NCI-H2107 (cell line): Measurements from ENCODE around the gene RPUSD3.
"Not testable (repeated sequence)": the region's sequence is repeated elsewhere in the genome, so short reads cannot be mapped to it uniquely, and the experiment has no call there.

Source experiments
- DNase-seq: peaks from one replicate; lab custom pipeline; 2025; lab: John Stamatoyannopoulos, UW

RPUSD3 gene, protein sequence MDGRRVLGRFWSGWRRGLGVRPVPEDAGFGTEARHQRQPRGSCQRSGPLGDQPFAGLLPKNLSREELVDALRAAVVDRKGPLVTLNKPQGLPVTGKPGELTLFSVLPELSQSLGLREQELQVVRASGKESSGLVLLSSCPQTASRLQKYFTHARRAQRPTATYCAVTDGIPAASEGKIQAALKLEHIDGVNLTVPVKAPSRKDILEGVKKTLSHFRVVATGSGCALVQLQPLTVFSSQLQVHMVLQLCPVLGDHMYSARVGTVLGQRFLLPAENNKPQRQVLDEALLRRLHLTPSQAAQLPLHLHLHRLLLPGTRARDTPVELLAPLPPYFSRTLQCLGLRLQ

DNA sequence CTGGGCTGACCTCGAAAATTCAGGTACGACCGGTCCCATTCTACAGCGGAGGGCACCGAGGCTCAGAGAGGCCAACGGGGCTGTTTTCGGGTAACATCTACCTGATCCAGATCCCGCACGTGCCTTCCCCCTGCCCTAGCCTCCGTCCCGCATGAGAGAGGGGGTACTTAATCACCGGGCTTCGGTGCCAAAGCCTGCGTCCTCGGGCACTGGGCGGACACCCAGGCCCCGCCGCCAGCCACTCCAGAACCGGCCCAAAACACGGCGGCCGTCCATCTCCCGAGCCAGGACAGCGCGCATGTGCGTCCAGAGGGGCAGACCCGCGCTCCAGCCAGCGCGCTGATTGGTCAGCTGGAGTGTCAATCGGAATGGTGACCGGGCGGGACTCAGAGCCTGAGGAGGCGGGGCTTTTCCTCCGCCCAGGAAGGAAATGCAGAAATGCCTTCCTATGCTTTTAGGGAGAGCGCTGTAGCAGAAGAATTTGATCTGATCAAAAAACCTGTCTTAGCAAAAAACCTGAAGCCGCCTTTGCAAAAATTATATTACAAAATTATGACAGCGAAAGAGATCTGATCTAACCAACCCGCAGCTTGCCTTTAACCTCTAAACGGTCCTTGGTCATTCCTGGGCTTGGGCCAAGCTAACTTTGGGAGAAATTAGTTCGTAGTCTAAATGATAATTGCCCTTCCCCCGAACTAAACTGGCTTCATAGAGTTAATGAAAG is at the start of gene RPUSD3:
Gene RPUSD3 (minus strand): TSS at position 294 of the 724 bp plus-strand sequence. CDS start 18 bp downstream, at position 276.
- DNase-seq: peak; percentile 73

DNA sequence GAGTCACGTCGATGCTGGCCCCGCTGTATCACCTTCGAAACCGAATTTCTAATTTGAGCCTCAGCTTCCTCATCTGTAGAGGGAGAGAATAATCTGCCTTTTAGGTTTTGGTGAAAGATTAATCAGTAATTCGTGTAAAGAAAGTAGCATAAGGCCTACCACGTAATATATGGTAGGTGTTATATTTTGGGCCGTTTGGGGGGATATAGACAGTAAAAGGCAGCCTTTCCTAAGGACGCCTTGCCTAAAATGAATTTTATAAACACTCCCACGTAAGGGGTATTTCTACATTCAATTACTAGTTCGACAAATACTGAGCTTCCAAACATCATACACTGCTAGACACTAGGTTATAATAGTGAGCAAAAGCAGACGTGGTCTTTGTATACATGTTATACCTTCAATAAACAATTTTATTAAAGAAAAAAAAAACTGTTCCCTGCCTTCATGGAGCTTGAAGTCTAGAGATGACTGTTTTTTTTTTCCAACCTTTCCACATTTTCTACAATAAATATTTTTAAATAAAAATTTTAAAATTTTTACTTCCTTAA is 47.3 kb upstream of the RPUSD3 start:
- no peak for DNase-seq

DNA sequence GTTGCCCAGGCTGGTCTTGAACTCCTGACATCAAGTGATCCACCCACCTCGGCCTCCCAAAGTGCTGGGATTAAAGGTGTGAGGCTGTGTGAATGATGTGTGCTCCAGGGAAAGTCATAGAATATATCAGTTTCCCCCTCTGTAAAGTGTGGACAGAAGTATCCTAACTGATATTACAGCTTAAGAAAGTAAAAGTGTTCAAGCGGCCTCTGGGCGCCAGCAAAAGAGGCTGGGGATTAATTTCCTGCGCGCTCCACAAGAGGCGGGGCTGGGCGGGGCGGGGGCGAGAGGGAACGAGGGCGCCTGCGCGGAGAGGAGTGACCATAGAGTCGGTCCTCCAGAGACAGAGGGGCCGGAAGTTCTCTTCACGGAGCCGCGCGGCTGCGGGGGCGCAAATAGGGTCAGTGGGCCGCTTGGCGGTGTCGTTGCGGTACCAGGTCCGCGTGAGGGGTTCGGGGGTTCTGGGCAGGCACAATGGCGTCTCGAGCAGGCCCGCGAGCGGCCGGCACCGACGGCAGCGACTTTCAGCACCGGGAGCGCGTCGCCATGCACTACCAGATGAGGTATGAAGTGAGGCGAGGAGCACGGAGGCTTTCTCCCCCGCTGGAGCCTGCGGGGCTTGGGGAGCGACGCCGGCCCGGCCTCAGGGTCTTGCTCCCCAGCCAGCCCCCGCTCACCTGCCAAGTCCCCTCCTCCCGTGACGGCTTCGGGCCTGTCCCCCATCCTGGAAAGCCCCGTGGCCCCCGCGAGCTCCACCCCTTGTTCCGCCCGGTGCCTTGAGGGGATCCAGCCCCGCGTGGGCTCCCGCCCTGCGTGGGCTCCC is 46.7 kb upstream of the RPUSD3 start, which contains the start of gene JAGN1:
Gene JAGN1 (plus strand): TSS at position 362 of the 823 bp plus-strand sequence. CDS start 113 bp downstream, at position 475.
- DNase-seq: no peak

DNA sequence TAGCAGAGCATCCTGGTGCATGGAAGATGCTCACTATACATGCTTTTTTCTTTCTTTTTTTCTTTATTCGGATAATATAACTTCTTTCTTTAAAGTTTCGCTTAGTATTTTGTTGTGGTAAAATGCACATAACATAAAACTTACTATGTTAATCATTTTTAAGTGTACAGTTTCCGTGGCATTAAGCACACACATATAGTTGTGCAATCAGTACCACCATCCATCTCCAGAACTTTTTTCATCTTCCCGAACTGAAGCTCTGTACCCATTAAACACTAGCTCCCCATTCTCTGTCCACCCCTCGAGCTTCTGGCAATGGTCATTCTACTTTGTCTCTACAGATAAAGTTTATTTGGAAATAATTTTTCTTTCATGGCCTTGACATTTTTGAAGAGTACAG is 45.6 kb upstream of the RPUSD3 start:
- no peak for DNase-seq

DNA sequence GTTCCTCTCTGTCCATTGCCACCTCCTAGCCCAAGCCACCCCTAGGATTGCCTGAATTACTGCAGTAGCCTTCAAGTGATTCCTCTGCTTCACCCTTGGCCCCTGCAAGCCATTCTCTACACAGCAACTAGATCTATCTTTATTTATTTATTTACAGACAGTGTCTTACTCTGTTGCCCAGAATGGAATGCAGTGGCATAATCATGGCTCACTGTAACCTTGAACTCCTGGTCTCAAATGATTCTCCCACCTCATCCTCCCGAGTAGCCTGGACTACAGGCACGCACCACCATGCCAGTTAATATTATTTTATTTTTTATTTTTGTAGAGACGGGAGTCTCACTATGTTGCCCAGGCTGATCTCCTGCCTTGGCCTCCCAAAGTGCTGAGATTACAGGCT is 44.7 kb upstream of the RPUSD3 start:
- no peak for DNase-seq

DNA sequence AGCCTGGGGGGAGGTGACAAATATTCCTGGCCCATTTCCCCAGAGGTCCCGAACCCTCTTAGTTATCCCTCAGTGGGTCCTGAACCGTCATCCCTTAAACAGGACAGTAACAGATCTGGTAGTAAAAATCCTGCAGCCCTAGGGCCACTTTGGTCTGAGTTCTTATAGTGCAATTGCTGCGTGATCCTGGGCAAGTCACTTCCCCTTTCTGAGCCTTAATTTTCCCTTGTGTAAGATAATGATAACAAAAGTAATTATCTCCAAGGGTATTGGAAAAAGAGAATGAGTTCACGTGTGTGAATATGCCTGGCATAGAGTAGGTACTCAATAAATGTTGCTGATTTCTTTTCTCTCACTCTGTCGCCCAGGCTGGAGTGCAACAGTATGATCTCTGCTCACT is 43.7 kb upstream of the RPUSD3 start:
- DNase-seq: no peak

DNA sequence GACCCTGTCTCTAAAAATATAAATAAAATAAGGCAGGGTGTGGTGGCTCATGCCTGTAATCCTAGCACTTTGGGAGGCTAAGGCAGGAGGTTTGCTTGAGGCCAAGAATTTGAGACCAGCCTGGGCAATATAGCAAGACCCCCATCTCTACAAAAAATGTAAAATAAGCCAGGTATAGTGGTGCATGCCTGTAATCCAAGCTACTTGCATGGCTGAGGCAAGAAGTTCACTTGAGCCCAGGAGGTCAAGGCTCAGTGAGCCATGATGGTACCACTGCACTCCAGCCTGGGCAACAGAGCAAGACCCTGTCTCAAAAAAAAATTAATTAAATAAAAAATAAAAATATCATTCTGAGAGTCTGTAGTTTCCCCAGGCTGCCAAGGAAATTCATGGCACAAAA is 42.5 kb upstream of the RPUSD3 start:
- DNase-seq: no peak

DNA sequence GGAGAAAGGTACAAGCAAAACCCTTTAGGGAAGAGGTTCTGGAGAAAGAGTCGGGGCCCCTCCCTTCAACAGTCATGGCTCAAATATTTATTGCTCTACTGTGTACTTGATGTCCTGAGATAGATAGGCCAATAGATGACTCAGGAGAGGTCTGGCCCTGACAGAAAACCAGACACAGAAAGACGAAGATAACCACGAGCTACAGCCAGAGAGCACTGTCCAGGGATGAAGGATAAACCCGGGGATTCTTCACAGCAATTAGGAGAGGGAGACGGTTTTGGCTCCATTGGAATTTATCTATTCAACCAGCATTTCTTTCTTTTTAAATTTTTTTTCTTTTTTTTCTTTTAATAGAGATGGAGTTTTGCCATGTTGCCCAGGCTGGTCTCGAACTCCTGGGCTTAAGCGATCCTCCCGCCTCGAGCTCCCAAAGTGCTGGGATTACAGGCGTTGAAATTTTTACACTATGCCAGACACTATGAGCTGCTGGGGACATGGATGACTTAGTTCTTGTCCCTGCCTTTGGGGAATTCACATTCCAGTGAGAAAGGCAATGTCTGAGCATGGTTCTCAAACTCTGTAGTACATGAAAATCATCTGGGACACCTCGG is 40.9 kb upstream of the RPUSD3 start:
- no peak for DNase-seq

DNA sequence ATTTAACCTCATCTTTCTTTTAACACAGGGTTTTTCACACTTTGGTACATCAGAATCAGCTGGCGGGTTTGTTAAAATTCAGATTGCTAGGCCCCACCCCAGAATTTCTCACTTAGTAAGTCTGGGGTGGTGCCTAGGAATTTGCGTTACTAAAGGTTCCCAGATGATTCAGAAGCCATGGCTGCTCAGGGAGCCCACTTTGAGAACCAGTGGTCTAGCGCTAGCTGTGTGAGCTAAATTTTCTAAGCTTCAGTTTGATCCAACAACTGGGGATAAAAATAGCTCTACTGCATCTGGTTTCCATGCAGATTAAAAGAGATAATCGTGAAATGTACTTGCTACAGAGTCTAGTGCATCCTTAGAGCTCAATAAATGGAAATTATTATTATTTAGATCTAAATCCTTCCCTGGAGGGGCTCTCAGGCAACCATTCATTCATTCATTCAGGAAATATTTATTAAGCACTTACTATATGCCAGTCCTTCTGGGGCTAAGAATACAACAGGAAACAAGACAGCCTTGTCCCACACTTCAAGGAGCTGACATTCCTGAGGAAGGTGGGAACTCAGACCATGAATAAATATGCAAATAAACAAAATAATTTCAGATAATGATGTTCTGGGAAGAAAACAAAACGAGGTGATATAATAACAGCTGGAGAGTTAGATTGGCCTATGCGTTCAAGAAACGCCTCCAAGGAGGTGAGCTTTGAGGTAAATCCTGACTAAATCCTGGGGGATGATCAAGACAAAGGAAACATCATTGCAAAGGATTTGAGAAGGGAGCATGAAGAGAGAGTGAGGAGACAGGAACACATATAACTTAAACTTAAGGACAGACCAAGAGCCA is 40.1 kb upstream of the RPUSD3 start:
- no peak for DNase-seq

DNA sequence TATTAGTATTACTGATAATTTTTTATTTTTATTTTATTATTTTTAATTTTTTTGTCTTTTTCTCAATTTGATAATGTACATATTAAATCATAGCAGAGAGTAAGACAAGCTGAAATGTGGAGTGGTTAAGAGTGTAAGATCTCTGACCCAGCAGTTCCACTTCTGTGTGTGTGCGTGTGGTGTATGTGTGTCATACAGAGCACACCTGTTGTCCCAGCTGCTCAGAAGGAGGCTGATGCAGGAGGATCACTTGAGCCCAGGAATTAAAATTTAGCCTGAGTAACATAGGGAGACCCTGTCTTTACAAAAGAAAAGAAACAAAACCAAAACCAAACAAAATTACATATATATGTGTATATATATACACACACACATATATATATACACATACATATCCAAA is 37.6 kb upstream of the RPUSD3 start:
- no peak for DNase-seq

DNA sequence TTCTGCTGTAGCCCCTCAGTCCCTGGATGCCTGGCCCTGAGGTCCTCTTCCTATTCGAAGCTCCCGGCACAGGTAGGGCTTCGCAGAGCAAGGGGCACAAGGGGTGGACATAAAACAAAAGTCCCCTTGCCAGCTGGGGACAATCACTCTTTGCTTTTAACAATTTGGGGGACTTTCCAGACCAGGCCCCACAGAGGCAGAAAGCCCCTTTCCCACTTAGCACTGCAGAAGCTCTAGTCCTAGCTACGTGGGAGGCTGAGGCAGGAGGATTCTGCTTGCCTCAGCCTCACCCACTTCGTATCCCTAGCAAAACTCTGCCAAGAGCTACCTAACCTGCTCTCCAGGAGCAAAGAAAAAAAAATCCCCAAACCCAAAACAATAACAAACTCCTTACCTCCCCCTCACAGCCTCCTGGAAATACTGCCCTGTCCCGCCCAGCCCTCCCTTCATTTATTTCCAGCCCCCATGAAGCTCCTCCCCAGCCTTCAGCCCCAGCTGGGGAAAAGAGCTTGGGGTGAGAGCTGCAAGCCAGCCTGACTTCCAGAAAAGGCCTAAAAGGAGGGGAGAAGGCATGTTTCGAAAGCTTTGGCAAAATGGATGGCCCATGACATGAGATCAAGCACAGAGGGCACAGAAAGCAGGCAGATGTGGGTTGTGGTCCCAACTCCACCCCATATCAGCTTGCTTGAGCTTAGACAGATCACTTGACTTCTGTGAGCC is 36.2 kb upstream of the RPUSD3 start, which contains the start of gene CIDEC:
Gene CIDEC (minus strand): TSS at position 424 of the 720 bp plus-strand sequence. CDS start 1,767 bp downstream, outside the sequence.
- DNase-seq: no peak

DNA sequence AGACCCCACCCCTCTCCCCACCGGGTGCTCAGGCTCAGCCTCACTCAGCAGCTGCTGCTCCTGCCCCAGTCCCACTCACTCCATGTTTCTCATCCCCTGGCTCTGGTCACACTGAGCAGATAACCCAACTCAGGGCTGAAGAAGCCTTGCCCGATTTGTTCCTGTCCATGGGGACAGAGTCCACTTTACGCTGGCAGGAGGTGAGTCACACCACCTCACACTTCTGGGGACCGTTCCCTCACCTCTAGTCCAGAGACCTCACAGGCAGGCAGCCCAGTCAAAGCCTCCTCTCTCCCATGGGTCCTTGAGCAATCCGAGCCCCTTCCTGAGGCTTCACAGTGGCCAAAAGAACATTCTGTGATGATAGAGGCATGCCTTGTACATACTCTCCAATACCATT is 34.9 kb upstream of the RPUSD3 start:
- DNase-seq: no peak

DNA sequence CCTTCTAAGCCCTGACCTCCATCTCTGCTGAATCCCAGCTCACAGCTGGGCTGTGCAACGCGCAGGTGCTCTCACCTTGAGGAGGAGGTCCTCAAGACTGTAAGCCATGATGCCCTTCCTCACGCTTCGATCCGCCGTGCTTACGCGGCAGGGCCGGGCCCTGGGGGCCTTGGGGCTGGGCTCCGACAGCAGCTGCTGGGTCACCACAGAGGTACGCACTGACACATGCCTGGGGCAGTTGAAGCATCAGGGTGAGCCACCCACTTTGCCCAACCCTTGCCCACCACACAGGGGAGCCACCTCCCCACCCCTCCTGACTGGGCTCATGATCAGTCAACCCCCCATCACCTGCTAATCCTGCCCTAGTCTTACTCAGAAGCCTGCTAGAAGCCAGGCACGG is 33.2 kb upstream of the RPUSD3 start:
- DNase-seq: no peak

DNA sequence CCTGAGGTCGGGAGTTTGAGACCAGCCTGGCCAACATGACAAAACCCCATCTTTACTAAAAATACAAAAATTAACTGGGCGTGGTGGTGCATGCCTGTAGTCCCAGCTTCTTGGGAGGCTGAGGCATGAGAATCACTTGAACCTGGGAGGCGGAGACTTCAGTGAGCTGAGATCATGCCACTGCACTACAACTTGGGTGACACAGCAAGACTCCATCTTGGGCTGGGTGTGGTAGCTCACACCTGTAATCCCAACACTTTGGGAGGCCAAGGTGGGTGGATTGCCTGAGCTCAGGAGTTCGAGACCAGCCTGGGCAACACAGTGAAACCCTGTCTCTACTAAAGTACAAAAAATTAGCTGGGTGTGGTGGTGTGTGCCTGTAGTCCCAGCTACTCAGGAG is 32.4 kb upstream of the RPUSD3 start:
- DNase-seq: not testable (repeated sequence)

DNA sequence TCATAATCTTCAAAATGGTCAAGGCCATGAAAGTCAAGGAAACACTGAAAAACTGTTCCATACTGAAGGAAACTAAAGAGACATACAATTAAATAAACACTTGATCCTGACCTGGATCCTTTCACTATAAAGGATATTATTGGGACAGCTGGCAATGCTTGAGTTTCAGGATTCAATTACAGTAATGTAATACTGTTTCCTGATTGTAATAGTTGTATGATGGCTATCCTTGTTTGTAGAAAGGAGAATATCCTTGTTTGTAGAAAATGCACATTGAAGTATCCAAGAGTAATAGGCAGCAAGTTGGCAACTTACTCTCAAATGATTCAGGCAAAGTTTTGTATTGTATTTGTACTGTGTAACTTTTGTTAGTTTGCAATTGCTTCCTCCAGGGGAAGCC is 31.6 kb upstream of the RPUSD3 start:
- no peak for DNase-seq

DNA sequence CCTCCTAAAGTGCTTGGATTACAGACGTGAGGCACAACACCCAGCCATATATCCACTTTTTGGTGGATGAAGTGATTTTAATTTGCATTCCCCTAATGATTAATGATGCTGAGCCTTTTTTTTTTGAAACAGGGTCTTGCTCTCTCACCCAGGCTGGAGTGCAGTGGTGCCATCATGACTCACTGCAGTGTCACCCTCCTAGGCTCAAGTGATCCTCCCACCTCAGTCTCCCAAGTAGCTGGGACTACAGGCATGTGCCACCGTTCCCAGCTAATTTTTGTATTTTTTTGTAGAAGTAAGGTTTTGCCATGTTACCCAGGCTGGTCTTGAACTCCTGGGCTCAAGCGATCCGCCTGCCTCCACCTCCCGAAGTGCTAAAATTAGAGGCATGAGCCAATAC is 28.3 kb upstream of the RPUSD3 start:
- DNase-seq: not testable (repeated sequence)

DNA sequence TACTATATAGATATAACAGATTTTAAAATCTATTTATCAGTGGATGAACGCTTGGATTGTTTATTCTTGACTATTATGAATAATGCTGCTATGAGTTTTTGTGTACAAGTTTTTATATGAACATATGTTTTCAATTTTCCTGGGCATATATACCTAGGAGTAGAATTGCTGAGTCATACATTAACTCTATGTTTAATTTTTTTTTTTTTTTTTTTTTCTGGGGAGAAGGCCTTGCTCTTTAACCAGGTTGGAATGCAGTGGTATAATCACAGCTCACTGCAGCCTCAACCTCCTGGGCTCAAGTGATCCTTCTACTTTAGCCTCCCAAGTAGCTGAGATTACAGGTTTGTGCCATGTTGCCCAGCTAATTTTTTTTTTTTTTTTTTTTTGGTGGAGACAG is 27.2 kb upstream of the RPUSD3 start:
- DNase-seq: no peak

DNA sequence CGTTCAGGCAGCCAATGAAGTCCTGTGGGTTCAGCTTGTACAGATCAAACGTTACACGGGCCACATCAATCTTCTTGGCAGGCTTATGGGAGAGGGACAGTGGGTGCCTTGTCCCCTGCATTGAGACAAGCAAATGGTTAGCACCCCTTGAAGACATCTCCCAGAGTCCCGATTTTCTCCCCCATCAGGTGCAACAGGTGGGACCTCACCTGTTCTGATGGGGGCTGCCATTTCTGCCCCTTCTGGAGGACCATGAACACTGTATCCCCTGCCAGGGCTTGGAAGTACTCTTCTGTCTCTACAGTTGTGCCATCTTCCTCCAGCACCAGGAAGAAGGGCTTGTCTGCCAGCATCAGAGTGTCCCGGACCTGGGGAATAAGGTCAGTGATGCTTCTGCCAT is 26.1 kb upstream of the RPUSD3 start:
- DNase-seq: no peak

DNA sequence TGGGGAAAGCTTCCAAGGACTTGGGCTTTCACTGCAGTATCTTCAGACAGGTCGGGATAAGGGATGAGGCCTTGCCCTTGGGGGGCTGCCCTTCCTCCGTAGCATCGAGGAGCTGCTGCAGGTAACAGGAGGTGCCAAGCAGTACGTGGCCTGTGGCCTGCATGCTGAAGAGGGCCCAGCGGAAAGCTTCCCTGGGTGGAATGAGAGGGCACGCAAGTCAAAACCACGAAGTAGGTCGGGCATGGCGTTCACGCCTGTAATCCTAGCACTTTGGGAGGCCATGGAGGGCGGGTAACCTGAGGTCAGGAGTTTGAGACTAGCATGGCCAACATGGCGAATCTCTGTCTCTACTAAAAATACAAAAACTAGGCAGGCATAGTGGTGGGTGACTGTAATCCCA is 23.3 kb upstream of the RPUSD3 start:
- no peak for DNase-seq

DNA sequence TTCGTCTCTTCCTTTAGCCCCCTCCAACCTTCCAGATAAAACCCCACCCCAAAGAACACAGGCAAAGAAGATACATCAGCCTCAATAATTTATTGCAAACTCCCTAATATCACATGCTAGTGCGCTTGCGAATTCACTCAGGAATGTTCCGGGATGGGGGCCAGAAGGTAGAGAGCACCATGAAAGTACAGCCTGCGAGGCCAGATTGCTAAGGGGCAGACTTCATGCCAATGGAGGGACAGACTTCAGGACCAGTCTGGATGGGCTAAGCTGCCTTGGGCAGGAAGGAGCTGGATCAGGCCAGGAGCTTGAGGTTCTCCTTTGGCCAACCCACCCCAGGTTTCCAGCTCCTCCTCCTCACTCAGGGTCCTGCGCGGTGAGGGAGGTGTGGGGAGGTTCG is 22.8 kb upstream of the RPUSD3 start:
- no peak for DNase-seq
